IPS DF 4.7 (cell line): Measurements from ENCODE around the gene RSPH10B2.
"Not testable (repeated sequence)": the region's sequence is repeated elsewhere in the genome, so short reads cannot be mapped to it uniquely, and the experiment has no call there.

Source experiments
- DNase-seq: peaks from one replicate; pipeline ENCODE4 v3.0.0-alpha.2; 2013; ENCODE audit warnings: low spot score; ENCODE audit errors: extremely low read depth

The RSPH10B2 gene

GRCh38 chr7:6842278-6842921 lies 88.5 kb downstream of the RSPH10B2 start:
- not testable (repeated sequence) for DNase-seq

GRCh38 chr7:6843092-6843491 lies 89.2 kb downstream of the RSPH10B2 start:
- DNase-seq = not testable (repeated sequence)

- not testable (repeated sequence) for DNase-seq
Observed at GRCh38 chr7:6843654-6844053, 89.8 kb downstream of the RSPH10B2 start.

- not testable (repeated sequence) for DNase-seq
Observed at GRCh38 chr7:6845971-6846449, 92.1 kb downstream of the RSPH10B2 start.

- not testable (repeated sequence) for DNase-seq
Observed at GRCh38 chr7:6847751-6848150, 93.8 kb downstream of the RSPH10B2 start.
